Mesenchymal stem cell (in vitro differentiated cells and primary cell): ENCODE results near the gene MYL3. TPM values are rescaled to one million over a fixed set of nuclear protein-coding genes. Genes with fewer than 3 reads are reported as not detected.
A peak's percentile ranks its signal among the peaks of the same experiment; 100 is the strongest.
"Not testable (repeated sequence)": the region's sequence is repeated elsewhere in the genome, so short reads cannot be mapped to it uniquely, and the experiment has no call there.

Experiments used
- DNase-seq: peaks from one replicate; pipeline ENCODE4 v3.0.0-alpha.2; 2013
- H2AFZ ChIP-seq: one replicate; pipeline ENCODE4 v1.6.1; 2013; ENCODE audit warnings: low read depth, mild to moderate bottlenecking, control low read depth, inconsistent platforms, low read length, moderate library complexity
- H2AK5ac ChIP-seq: 2 replicates; pipeline ENCODE4 v1.6.1; 2013; ENCODE audit warnings: low read length, moderate library complexity, mild to moderate bottlenecking, inconsistent platforms; ENCODE audit not compliant: severe bottlenecking
- H2BK120ac ChIP-seq: one replicate; pipeline ENCODE4 v1.6.1; 2013; ENCODE audit warnings: low read depth, mild to moderate bottlenecking, inconsistent platforms, low read length, moderate library complexity
- H2BK12ac ChIP-seq, 2 experiments: one replicate each; pipeline ENCODE4 v1.6.1; 2013; ENCODE audit warnings: inconsistent platforms in 2 of 2, low read length in 2 of 2, mild to moderate bottlenecking in 2 of 2, moderate library complexity in 2 of 2, control low read depth in 1 of 2
- H2BK15ac ChIP-seq: one replicate; pipeline ENCODE4 v1.6.1; 2013; ENCODE audit warnings: mild to moderate bottlenecking, low read depth, inconsistent platforms; ENCODE audit not compliant: poor library complexity, severe bottlenecking
- H2BK5ac ChIP-seq: 2 replicates; pipeline ENCODE4 v1.6.1; 2013; ENCODE audit warnings: low read depth, mild to moderate bottlenecking, low read length, control low read depth, inconsistent platforms; ENCODE audit not compliant: poor library complexity, severe bottlenecking
- H3K14ac ChIP-seq, 2 experiments: one replicate each; pipeline ENCODE4 v1.6.1; 2013; ENCODE audit warnings: inconsistent platforms in 2 of 2, low read length in 2 of 2, control low read depth in 1 of 2, mild to moderate bottlenecking in 1 of 2, moderate library complexity in 1 of 2
- H3K18ac ChIP-seq, 2 experiments: one replicate each; pipeline ENCODE4 v1.6.1; 2013; ENCODE audit warnings: inconsistent platforms in 2 of 2, low read length in 2 of 2, control low read depth in 1 of 2, low read depth in 1 of 2, mild to moderate bottlenecking in 1 of 2
- H3K23ac ChIP-seq, 2 experiments: one replicate each; pipeline ENCODE4 v1.6.1; 2013; ENCODE audit warnings: inconsistent platforms in 2 of 2, low read length in 2 of 2, mild to moderate bottlenecking in 2 of 2, moderate library complexity in 2 of 2, control low read depth in 1 of 2
- H3K27ac ChIP-seq: 2 replicates; pipeline ENCODE4 v1.5.1; 2013; ENCODE audit warnings: mild to moderate bottlenecking, moderate library complexity, low read length, control low read depth, inconsistent platforms; ENCODE audit not compliant: poor library complexity, severe bottlenecking
- H3K27me3 ChIP-seq, 2 experiments: 2 replicates each; pipeline versions ENCODE4 v1.6.1 to v1.7.0; 2013; ENCODE audit warnings: low read length in 2 of 2, mild to moderate bottlenecking in 2 of 2, moderate library complexity in 2 of 2, control low read depth in 1 of 2, inconsistent platforms in 1 of 2; ENCODE audit not compliant: control insufficient read depth in 1 of 2, insufficient read depth in 1 of 2
- H3K36me3 ChIP-seq, 2 experiments: 2 replicates each; pipeline versions ENCODE4 v1.6.1 to v1.7.0; 2013; ENCODE audit warnings: low read length in 2 of 2, control low read depth in 1 of 2, inconsistent platforms in 1 of 2, low read depth in 1 of 2, mild to moderate bottlenecking in 1 of 2; ENCODE audit not compliant: insufficient read depth in 2 of 2, control insufficient read depth in 1 of 2
- H3K4ac ChIP-seq, 2 experiments: one replicate each; pipeline ENCODE4 v1.6.1; 2013; ENCODE audit warnings: inconsistent platforms in 2 of 2, low read length in 2 of 2, mild to moderate bottlenecking in 2 of 2, moderate library complexity in 2 of 2, control low read depth in 1 of 2, low read depth in 1 of 2
- H3K4me1 ChIP-seq: 2 replicates; pipeline ENCODE4 v1.6.1; 2013; ENCODE audit warnings: low read depth, low read length, control low read depth; ENCODE audit not compliant: control insufficient read depth, insufficient read depth
- H3K4me2 ChIP-seq: 2 replicates; pipeline ENCODE4 v1.6.1; 2013; ENCODE audit warnings: low read length, mild to moderate bottlenecking, inconsistent platforms; ENCODE audit not compliant: poor library complexity, severe bottlenecking
- H3K4me3 ChIP-seq, 2 experiments: 2 replicates each; pipeline versions ENCODE4 v1.5.1 to v1.7.0; 2013; ENCODE audit warnings: low read length in 2 of 2, mild to moderate bottlenecking in 2 of 2, control low read depth in 1 of 2, low read depth in 1 of 2; ENCODE audit not compliant: insufficient read depth in 1 of 2
- H3K79me1 ChIP-seq: replicated peaks from 2 replicates; pipeline ENCODE4 v1.6.1; 2013; ENCODE audit warnings: mild to moderate bottlenecking, control low read depth, low read length, inconsistent platforms; ENCODE audit not compliant: poor library complexity, severe bottlenecking
- H3K9ac ChIP-seq: 2 replicates; pipeline ENCODE4 v1.7.0; 2013; ENCODE audit warnings: mild to moderate bottlenecking, low read length, moderate library complexity
- H3K9me3 ChIP-seq: 2 replicates; pipeline ENCODE4 v1.7.0; 2013; ENCODE audit warnings: mild to moderate bottlenecking, low read length; ENCODE audit not compliant: control insufficient read depth
- H4K8ac ChIP-seq: one replicate; pipeline ENCODE4 v1.6.1; 2013; ENCODE audit warnings: inconsistent platforms, mild to moderate bottlenecking, low read length, moderate library complexity
- H4K91ac ChIP-seq: one replicate; pipeline ENCODE4 v1.6.1; 2013; ENCODE audit warnings: mild to moderate bottlenecking, low read length, inconsistent platforms
- WGBS: methylation state at CpG from one replicate; pipeline ENCODE4 v1.1.7; 2013; ENCODE audit warnings: mixed read lengths; 5-methylcytosine and 5-hydroxymethylcytosine counted together
- polyA plus RNA-seq, 2 experiments: library from polyadenylated mRNA; stranded (reverse); fragments of 200-250 nt; gene quantifications; one replicate each; pipeline ENCODE4 v1.2.3, GENCODE V29; 2013

MYL3 gene
- 0.25 TPM for polyA plus RNA-seq (2013, experiment 1 of 2)
- polyA plus RNA-seq (2013, experiment 2 of 2), result 0.14 TPM

DNA sequence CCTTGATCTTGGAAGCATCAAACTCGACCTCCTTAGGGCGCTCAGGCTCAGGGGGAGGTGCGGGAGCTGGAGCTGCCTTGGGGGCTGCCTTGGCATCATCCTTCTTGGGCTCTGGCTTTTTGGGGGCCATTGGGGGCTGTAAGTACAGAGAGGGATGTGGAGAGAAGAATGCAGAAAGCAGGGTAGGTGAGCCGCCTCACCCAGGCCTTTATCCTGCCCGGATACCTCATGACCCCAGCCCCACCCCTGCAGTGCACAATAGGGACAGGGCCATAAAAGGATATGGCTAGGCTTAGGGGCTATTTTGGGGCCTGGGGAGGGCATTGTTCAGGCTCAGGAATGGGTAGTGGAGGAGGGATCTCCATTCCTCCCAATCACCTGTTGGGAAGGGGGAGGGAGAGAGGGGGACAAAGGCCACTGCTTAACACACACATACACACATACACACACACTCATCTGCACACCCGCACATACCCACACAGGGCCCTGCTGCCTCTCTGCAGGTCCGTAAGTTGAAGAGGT is at the start of gene MYL3:
MYL3 (minus strand) TSS at position 184 of the 522 bp plus-strand sequence; CDS start at position 130, 54 bp downstream.
- Histone ChIP-seq H3K4me2 (no peak within 1 kb of the TSS), H2BK5ac (no peak within 1 kb of the TSS), H2BK15ac (no peak within 1 kb of the TSS), H3K27ac (no peak within 1 kb of the TSS), H2BK12ac (no peak within 1 kb of the TSS), H3K9me3 (no peaks in the 10 kb centered on the region), H3K9ac (no peak within 1 kb of the TSS), H3K79me1 (no peaks in the 10 kb centered on the region), H3K27me3 (peaks cover 35 to 37% of the 10 kb centered on the region in 2 experiments), H3K23ac (no peak within 1 kb of the TSS), H2BK120ac (no peak within 1 kb of the TSS), H3K4me1 (peaks cover 2% of the 10 kb centered on the region), H3K36me3 (no peaks in the 10 kb centered on the region), H4K91ac (peak within 1 kb of the TSS; percentile 29), H2AK5ac (no peak within 1 kb of the TSS), H3K4ac (no peak within 1 kb of the TSS), H3K4me3 (no peak within 1 kb of the TSS), H2AFZ (no peak within 1 kb of the TSS), H4K8ac (no peak within 1 kb of the TSS), H3K14ac (peak within 1 kb of the TSS in 1 of 2 experiments; percentile 39), H3K18ac (no peak within 1 kb of the TSS)
- no peak for DNase-seq
- WGBS, result 86% methylated on average over 5 of the region's 7 CpGs

DNA sequence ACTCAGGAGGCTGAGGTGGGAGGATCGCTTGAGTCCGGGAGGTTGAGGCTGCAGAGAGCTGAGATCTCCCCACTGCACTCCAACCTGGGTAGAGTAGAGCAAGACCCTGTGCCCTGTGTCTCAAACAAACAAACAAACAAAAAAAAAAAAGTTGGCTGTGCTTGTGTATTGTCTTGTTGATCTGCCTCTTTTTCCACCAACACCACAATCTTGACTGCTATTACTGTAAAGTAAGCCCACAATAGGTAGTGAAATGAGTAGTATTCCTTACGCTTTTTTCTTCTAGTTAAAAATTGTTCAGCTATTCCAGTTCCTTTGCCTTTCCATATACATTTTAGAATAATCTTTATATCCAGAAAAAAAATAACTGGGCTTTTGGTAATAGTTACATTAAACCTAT is 49.7 kb upstream of the MYL3 start:
- no peak for DNase-seq

DNA sequence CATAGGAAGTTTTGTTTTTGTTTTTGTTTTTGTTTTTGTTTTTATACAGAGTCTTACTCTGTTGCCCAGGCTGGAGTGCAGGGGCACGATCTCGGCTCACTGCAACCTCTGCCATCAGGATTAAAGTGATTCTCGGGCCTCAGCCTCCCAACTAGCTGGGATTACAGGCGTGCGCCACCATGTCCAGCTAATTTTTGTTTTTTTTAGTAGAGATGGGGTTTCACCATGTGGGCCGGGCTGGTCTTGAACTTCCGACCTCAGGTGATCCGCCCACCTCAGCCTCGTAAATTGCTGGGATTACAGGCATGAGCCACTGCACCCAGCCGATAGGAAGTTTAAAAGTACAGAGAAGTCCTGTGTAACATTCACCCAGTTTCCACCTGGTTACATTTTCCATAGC is 47.7 kb upstream of the MYL3 start:
- H3K4ac ChIP-seq, H2BK12ac ChIP-seq, H4K91ac ChIP-seq, H3K79me1 ChIP-seq, H2BK5ac ChIP-seq, H4K8ac ChIP-seq, H3K9me3 ChIP-seq, H2BK120ac ChIP-seq, DNase-seq, H3K9ac ChIP-seq, H3K4me2 ChIP-seq, H2AFZ ChIP-seq, H3K27me3 ChIP-seq, H2AK5ac ChIP-seq, H3K27ac ChIP-seq, H3K4me3 ChIP-seq, H3K18ac ChIP-seq, H3K36me3 ChIP-seq, H3K14ac ChIP-seq, H3K23ac ChIP-seq, H2BK15ac ChIP-seq: not testable (repeated sequence)
- WGBS, result 95% methylated on average over 10 of the region's 10 CpGs
- peaks cover 18% of the 10 kb centered on the region for H3K4me1 ChIP-seq

More for the DNA sequence above, 49.7 kb upstream of the MYL3 start:
- H2BK15ac ChIP-seq, result no peak overlapping the region
- no peak overlapping the region for H3K18ac ChIP-seq
- no peak overlapping the region for H4K8ac ChIP-seq
- no peak overlapping the region for H2AFZ ChIP-seq
- no peak overlapping the region for H2BK5ac ChIP-seq
- no peak overlapping the region for H3K14ac ChIP-seq
- no peak overlapping the region for H3K4me3 ChIP-seq
- H3K4me2 ChIP-seq, result no peak overlapping the region
- H3K9ac ChIP-seq, result no peak overlapping the region
- no peak overlapping the region for H2AK5ac ChIP-seq
- H3K9me3 ChIP-seq, result peaks cover 9% of the 10 kb centered on the region
- H2BK120ac ChIP-seq, result no peak overlapping the region
- 100% methylated on average over 2 of the region's 3 CpGs for WGBS
- peaks cover 1% of the 10 kb centered on the region for H3K79me1 ChIP-seq
- H3K4me1 ChIP-seq, result peaks cover 18% of the 10 kb centered on the region
- H3K27me3 ChIP-seq, result no peaks in the 10 kb centered on the region
- no peak overlapping the region for H3K27ac ChIP-seq
- no peak overlapping the region for H4K91ac ChIP-seq
- no peak overlapping the region for H3K4ac ChIP-seq
- H3K36me3 ChIP-seq, result peaks cover 6 to 27% of the 10 kb centered on the region in 2 experiments
- H2BK12ac ChIP-seq, result no peak overlapping the region
- no peak overlapping the region for H3K23ac ChIP-seq

DNA sequence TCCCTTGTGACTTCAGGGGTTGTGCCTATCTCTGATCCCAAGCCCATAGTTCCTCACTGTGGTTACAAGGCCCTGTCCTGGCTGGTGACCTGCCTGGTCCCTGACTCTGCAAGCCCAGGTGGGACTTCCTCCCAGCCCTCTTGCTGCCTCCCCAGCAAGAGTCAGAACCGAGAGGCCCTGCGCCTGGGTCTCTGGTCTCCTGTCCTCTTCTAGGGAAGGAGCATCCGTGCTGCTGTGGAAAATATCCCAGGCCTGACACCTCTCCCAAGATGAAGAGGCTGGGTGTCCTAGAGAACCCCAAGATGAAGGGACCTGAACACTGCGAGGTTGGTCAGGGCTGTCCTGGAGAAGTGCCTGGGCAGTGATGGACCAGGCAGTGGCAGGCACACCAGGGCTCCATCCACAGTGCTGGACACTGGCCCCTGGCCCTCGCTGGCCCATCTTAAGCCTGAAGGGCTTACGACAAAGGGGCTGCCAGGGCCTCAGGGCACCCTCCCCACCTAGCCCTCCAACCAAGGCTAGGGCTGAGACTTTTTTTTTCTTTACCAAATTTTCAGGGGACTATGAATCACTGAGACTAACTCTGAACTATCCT is 47.0 kb upstream of the MYL3 start:
- H3K27ac ChIP-seq, result no peak overlapping the region
- no peak overlapping the region for H2BK5ac ChIP-seq
- peak overlapping the region; percentile 21 for H4K91ac ChIP-seq
- H2BK12ac ChIP-seq, result no peak overlapping the region
- no peak overlapping the region for H3K18ac ChIP-seq
- no peak overlapping the region for H4K8ac ChIP-seq
- no peaks in the 10 kb centered on the region for H3K9me3 ChIP-seq
- H2AK5ac ChIP-seq, result peak overlapping the region; percentile 46
- no peak overlapping the region for H3K23ac ChIP-seq
- peaks cover 1% of the 10 kb centered on the region for H3K79me1 ChIP-seq
- DNase-seq, result no peak
- 95% methylated on average over 6 of the region's 6 CpGs for WGBS
- no peak overlapping the region for H3K4ac ChIP-seq
- H3K27me3 ChIP-seq, result peaks cover 0 to 11% of the 10 kb centered on the region in 2 experiments
- peak overlapping the region; percentile 64 for H3K9ac ChIP-seq
- H2BK15ac ChIP-seq, result no peak overlapping the region
- no peak overlapping the region for H2AFZ ChIP-seq
- H3K14ac ChIP-seq, result peak overlapping the region in 1 of 2 experiments; percentile 7
- peaks cover 0 to 3% of the 10 kb centered on the region in 2 experiments for H3K36me3 ChIP-seq
- H3K4me1 ChIP-seq, result peaks cover 18% of the 10 kb centered on the region
- no peak overlapping the region for H3K4me2 ChIP-seq
- H2BK120ac ChIP-seq, result no peak overlapping the region
- no peak overlapping the region for H3K4me3 ChIP-seq
